ENCODE data around the gene PGA5.

GRCh38 chr11:61198361-61198760, 42.6 kb upstream of the PGA5 start:
- TF ChIP-seq TARDBP (IDR thresholded peaks at IDR 0.05) = no peak
- no peak for TF ChIP-seq NFRKB (IDR thresholded peaks at IDR 0.05)
- TF ChIP-seq SP1 (IDR thresholded peaks at IDR 0.05) = no peak
- TF ChIP-seq SUZ12 (IDR thresholded peaks at IDR 0.05) = no peak

All from HEK293T (cell line).